MV-4-11 (cell line): ENCODE data around the gene CYTH2.
A peak's percentile ranks its signal among the peaks of the same experiment; 100 is the strongest.
"Not testable (repeated sequence)": the region's sequence is repeated elsewhere in the genome, so short reads cannot be mapped to it uniquely, and the experiment has no call there.

ENCODE experiments used
- DNase-seq: peaks from one replicate; lab custom pipeline; 2025; lab: John Stamatoyannopoulos, UW

CYTH2 gene

DNA sequence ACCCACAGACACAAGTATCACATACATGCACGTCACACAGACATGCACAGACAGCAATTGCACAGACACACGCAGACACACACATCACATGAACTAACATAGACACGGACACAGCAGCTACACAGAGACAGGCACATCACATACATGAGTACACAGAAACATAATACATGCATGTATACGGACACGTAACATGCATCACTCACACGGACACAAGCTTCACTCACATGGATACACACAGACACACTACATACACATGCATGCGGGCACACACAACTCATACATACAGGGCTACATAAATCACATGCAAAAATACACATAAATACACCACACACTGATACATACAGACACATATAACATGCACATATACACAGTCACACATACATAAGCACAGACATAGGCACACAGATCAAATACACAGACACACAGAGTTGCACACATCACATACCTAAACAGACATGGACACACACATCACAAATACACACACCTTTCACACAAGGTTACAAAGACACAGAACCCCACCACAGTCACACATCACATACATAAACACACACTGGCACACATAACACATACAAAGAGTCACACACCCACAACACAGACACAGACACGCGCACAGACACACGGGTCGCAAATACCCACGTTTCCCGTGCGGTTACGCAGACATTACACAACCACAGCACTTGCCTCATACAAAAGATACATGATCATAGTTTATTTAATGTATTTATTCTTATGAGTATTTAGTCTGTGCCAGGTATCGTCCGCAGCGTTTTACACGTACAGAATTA lies 43.5 kb downstream of the CYTH2 start:
- DNase-seq: peak; percentile 54

DNA sequence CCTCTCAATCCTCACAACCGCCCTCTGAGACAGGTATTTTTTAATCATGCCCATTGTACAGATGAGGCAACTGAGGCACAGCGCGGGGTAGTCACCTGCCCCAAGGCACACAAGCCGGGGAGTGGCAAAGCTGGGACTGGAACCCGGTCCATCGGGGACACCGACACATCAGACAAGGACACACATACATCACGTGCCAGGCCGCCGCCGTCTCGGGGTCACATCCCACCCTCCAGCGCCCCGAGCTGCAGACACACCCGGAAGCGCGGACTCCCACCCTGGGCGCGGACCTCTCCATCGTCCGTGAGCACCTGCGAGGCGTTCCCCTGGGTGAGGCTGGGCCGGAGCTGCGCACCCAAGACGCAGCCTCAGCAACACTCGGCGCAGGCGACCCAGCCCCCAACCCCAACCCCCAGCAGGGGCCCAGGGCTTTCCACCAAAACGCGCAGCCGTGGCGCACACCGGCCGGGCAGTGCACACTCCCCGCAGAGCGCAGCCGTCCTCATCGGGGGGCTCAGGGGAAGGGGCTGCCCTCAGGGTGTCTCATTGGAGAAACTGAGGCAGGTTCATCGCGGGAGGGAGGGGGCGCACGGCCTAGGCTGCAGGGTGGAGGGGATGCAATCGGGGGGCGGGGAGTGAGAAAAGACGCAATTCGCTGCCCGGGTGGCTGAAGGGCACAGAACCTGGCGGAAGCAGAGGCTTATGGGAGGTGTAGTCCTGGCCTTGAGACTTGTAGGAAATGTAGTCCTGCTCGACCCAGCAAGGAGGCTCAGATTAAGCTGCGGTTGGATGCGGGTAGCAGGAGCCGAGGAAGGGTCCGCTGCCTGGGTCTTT lies 44.3 kb downstream of the CYTH2 start:
- DNase-seq: peak; percentile 76

DNA sequence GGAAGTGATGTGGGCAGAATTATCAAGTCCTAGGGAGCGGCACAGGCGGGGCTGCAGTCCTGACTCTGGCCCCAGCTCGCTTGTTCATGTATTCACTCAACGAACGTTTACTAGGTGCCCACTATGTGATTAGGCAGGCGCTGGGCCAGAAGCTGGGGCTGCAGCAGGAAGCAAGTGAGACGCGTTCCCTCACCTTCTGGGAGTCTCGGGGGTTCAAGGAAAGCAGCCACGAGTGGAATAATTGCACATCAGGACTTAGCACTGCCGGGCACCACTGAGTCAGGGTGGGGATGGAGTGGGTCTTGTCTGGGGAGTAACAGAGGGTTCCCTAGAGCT lies 44.9 kb downstream of the CYTH2 start:
- no peak for DNase-seq

DNA sequence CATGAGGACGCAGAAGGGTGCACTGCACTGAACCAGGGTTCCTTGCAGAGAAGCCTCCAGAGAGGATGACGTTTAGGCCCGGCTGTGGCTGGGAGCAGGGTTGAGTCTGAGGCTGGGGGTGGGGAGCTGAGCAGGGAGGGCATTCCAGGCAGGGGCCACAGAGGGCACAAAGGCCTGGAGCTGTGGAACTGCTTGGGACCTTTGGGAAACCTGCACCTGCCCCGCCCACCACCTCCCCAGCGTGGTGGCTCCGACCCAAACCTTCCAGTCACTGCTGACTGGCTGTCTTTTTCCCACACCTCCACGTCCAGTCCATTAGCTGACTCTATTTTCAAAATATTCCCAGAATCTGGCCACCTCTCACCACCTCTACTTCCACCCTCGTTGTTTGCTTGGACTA lies 47.4 kb downstream of the CYTH2 start:
- DNase-seq: no peak

DNA sequence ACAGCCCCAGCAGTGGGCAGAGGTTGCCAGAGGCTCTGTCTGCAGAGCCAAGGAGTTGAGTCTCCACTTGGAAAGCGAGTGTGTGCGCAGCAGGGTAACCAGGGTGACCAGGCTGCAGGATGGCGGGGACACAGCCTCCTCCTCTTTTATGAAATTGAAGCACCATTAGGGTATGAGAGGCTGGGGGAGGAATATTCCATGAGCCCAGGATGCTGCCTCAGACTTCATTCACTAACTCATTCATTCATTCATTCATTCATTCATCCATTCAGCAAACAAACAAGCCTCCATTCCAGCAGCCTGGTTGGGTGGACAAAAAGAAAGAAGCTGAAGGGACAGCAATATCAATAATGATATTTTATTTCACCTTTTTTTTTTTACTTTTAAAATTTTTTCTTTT lies 49.0 kb downstream of the CYTH2 start:
- DNase-seq: no peak

DNA sequence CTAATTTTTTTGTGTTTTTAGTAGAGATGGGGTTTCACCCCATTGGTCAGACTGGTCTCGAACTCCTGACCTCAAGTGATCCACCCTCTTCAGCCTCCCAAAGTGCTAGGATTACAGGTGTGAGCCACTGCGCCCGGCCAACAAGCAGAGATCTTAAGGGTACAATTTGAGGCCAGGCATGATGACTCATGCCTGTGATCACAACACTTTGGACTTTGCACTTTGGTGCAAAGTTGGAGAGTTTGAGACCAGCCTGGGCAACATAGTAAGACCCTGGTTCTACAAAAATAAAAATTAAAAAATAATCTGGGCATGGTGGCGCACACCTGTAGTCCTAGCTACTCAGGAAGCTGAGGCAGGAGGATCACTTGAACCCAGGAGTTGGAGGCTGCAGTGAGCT lies 50.3 kb downstream of the CYTH2 start:
- not testable (repeated sequence) for DNase-seq

DNA sequence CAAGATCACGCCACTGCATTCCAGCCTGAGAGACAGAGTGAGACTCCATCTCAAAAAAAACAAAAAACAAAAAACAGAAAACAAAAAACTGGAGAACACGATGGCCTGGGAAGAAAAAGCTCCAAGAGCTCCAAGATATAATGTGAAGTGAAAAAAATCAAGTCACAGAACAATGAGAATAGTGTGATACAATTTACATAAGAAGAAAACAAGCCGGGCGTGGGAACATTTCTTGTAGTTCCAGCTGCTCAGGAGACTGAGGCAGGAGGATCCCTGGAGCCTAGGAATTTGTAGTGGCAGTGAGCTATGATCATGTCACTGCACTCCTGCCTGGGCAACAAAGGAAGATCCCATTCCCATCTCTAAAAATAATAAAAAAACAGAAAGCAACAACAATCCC lies 51.0 kb downstream of the CYTH2 start:
- DNase-seq: no peak

DNA sequence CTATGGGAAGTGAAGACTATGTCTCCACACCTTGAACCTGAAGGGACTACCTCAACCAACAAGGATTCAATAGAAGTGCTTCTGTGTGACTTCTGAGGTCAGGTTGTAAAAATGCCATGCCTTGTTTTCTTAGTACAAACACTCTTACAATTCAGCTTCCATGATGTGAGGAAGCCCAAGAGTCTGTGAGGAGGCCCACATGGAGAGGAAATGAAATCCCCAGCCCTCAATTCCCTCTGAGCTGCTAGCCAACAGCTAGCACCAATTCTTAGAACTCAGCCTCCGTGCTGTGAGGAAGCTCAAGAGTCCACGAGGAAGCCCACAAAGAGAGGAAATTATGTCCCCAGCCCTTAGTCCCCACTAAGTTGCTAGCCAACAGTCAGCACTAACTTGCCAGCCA lies 55.1 kb downstream of the CYTH2 start:
- no peak for DNase-seq

DNA sequence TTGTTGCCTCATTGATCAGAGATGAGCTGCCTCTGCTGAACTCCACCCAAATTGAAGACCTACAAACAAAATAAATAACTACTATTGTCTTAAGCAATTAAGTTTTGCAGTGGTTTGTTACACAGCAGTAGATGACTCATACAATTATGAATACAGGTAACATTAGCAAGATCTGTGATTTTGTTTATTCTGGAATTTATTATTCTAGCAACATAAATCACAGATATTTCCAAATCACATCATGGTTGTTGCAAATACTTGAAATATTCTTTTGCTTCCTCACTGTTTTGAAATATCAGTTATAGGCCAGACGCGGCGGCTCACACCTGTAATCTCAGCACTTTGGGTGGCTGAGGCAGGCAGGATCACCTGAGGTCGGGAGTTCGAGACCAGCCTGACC lies 55.6 kb downstream of the CYTH2 start:
- no peak for DNase-seq

DNA sequence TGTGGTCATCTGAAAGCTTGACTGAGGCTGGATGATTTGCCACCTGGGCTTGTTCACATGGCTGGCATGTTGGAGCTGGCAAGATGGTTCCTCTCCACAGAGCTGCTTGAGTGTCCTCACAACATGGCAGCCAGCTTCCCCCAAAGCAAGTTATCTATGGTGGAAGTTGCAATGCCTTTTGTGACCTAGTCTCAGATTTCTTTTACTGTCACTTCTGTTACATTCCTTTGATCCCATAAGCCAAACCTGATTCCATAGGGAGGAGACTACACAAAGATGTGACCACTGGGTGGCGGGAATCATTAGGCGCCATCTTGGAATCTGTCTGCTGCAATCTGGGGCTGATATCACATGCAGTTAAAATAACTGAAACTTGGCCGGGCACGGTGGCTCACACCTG lies 60.0 kb downstream of the CYTH2 start:
- no peak for DNase-seq

DNA sequence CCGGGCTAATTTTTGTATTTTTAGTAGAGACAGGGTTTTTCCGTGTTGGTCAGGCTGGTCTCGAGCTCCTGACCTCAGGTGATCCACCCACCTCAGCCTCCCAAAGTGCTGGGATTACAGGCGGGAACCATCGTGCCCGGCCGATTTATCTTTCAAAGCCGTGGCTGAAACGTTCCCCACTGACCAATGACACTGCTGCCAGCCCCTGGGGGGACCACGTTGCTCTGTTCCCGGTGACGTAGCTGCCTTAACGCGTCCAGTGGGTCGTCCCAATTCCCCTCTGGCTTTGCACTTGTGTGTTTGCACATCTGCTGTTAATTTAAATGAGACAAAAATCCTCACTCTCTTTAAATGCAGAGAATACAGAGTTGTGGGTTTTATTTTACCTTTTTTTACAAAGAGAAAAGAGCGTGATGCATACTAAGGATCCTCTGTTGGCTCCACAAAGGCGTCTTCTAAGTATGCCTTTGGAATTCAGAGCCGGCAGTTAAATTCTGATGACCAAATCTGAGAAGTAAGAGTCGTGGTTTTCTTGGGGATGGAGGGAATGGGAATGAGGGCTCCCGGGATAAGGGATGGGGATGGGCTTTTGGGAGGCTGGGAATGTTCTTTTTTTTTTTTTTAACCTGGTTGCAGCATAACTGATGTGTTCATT lies 61.0 kb downstream of the CYTH2 start:
- no peak for DNase-seq

DNA sequence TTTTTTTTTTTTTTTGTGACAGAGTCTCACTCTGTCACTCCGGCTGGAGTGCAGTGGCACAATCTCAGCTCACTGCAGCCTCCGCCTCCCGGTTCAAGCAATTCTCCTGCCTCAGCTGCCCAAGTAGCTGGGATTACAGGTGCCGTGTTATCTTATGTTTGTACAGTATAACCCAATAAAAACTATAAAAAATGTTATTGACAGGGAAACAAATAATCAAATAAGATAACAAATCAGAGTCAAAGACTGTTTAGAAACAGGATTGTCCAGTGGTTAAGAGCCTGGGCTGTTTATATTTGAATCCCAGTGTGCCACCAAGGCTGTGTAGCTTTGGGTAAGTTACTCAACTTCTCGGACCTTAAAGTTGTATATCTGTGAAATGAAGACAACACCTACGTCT lies 61.6 kb downstream of the CYTH2 start:
- DNase-seq: no peak
